ENCODE data around the gene GCK. TPM values are rescaled to one million over a fixed set of nuclear protein-coding genes. Genes with fewer than 3 reads are reported as not detected.

The GCK gene
- total RNA-seq, 1 donor from 2014 or later, result not detected

DNA sequence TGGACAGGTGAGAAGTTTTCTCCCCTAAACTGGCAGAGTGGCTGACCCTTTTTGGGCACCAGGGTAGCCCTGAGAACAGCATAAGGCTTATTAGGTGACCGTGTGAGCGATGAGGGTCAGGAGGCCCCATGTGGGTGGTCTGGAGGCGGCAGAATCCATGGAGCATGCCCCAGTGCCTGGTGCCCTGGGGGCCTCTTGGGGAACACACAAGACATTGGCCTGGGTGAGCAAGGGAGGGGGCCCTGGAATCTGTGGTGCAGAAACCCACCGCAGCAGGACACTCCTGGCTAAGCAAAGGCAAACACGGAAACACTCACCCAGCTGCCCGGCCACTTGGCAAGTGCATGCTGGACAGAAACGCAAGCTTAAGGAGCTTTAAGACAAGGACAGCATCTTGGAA lies 41.0 kb upstream of the GCK start:
- no peak overlapping the region for H3K4me3 Mint-ChIP-seq (ENCODE audit: unreplicated experiment)
- H3K4me1 Mint-ChIP-seq (ENCODE audit: unreplicated experiment), result no peaks in the 10 kb centered on the region
- DNase-seq (ENCODE audit: low spot score), result no peak
- no peaks in the 10 kb centered on the region for H3K36me3 Mint-ChIP-seq (ENCODE audit: low read depth, unreplicated experiment)
- H3K27me3 Mint-ChIP-seq (ENCODE audit: unreplicated experiment), result peaks cover 7% of the 10 kb centered on the region
- no peak for TF ChIP-seq CTCF (IDR thresholded peaks at IDR 0.05; ENCODE audit: unreplicated experiment)
- H3K9me3 Mint-ChIP-seq (ENCODE audit: unreplicated experiment), result no peaks in the 10 kb centered on the region
- no peak overlapping the region for H3K27ac Mint-ChIP-seq (ENCODE audit: unreplicated experiment)

GRCh38 chr7:44229546-44230105 lies 40.4 kb upstream of the GCK start:
- Mint-ChIP-seq H3K36me3 (ENCODE audit: low read depth, unreplicated experiment) (no peaks in the 10 kb centered on the region), H3K9me3 (ENCODE audit: unreplicated experiment) (no peaks in the 10 kb centered on the region), H3K27ac (ENCODE audit: unreplicated experiment) (no peak overlapping the region), H3K27me3 (ENCODE audit: unreplicated experiment) (peaks cover 7% of the 10 kb centered on the region), H3K4me3 (ENCODE audit: unreplicated experiment) (no peak overlapping the region), H3K4me1 (ENCODE audit: unreplicated experiment) (no peaks in the 10 kb centered on the region)
- DNase-seq (ENCODE audit: low spot score), result no peak
- TF ChIP-seq CTCF (IDR thresholded peaks at IDR 0.05; ENCODE audit: unreplicated experiment), result no peak

DNA sequence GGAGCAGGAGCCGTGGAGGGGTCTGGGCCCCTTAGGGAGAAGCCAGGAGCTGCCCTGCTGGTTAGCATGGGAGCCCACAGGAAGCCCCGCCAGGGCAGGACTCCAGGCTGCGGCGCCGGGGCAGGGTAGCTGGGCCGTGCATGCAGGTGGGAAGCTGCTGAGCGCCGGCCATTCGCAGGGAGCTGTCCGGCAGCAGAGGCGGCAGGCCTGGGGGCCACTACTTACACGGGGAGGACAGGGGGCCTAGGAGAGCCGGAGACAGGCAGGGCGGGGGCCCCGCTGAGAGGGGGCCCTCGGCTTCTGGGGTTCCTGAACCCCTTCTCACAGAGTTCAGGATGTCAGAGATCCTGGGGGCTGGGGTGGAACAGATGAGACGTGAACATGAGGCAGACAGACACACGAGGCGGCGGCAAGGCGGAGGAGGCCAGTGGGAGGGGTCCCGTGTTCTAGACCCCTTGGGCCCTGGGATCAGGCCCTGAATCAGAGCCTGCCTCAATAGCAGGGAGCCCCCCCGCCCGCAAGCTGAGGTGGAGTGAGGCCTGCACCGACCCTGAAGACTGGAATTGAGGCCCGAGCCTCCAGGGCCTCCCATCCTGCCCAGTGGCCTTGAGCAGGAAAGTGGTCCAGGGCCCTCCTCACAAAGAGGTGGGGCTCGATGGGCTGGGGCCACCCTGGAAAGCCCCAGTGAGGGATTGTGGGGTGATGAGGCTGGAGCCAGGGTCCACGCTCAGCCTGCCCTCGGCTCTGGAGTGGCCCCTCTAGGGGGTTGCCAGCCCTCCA lies 39.5 kb upstream of the GCK start:
- no peaks in the 10 kb centered on the region for H3K4me1 Mint-ChIP-seq (ENCODE audit: unreplicated experiment)

GRCh38 chr7:44227911-44228310 lies 38.7 kb upstream of the GCK start:
- Mint-ChIP-seq H3K9me3 (ENCODE audit: unreplicated experiment) (no peaks in the 10 kb centered on the region), H3K27me3 (ENCODE audit: unreplicated experiment) (peaks cover 8% of the 10 kb centered on the region), H3K27ac (ENCODE audit: unreplicated experiment) (no peak overlapping the region), H3K36me3 (ENCODE audit: low read depth, unreplicated experiment) (no peaks in the 10 kb centered on the region), H3K4me1 (ENCODE audit: unreplicated experiment) (no peaks in the 10 kb centered on the region), H3K4me3 (ENCODE audit: unreplicated experiment) (no peak overlapping the region)
- TF ChIP-seq CTCF (IDR thresholded peaks at IDR 0.05; ENCODE audit: unreplicated experiment), result no peak
- DNase-seq (ENCODE audit: low spot score), result no peak

More for the DNA sequence above, 39.5 kb upstream of the GCK start:
- H3K27me3 Mint-ChIP-seq (ENCODE audit: unreplicated experiment), result peaks cover 7% of the 10 kb centered on the region
- H3K9me3 Mint-ChIP-seq (ENCODE audit: unreplicated experiment), result no peaks in the 10 kb centered on the region
- H3K27ac Mint-ChIP-seq (ENCODE audit: unreplicated experiment), result no peak overlapping the region
- H3K4me3 Mint-ChIP-seq (ENCODE audit: unreplicated experiment), result no peak overlapping the region
- TF ChIP-seq CTCF (IDR thresholded peaks at IDR 0.05; ENCODE audit: unreplicated experiment), result no peak
- no peaks in the 10 kb centered on the region for H3K36me3 Mint-ChIP-seq (ENCODE audit: low read depth, unreplicated experiment)
- DNase-seq (ENCODE audit: low spot score), result no peak

- no peaks in the 10 kb centered on the region for H3K4me1 Mint-ChIP-seq (ENCODE audit: unreplicated experiment)
- no peak overlapping the region for H3K27ac Mint-ChIP-seq (ENCODE audit: unreplicated experiment)
- no peaks in the 10 kb centered on the region for H3K36me3 Mint-ChIP-seq (ENCODE audit: low read depth, unreplicated experiment)
- DNase-seq (ENCODE audit: low spot score), result peak; percentile 3
- TF ChIP-seq CTCF (IDR thresholded peaks at IDR 0.05; ENCODE audit: unreplicated experiment), result no peak
- no peak overlapping the region for H3K4me3 Mint-ChIP-seq (ENCODE audit: unreplicated experiment)
- peaks cover 8% of the 10 kb centered on the region for H3K27me3 Mint-ChIP-seq (ENCODE audit: unreplicated experiment)
- H3K9me3 Mint-ChIP-seq (ENCODE audit: unreplicated experiment), result no peaks in the 10 kb centered on the region
These were observed 37.1 kb upstream of the GCK start for GRCh38 chr7:44226396-44226753.

Data from endothelial cell (in vitro differentiated cells).